Measurements from ENCODE around the gene FZD1. TPM values are rescaled to one million over a fixed set of nuclear protein-coding genes. Genes with fewer than 3 reads are reported as not detected.

FZD1 gene
- total RNA-seq, 8 experiments from 2014 or later, result 2.1 to 10.9 (median 3.3) TPM

DNA sequence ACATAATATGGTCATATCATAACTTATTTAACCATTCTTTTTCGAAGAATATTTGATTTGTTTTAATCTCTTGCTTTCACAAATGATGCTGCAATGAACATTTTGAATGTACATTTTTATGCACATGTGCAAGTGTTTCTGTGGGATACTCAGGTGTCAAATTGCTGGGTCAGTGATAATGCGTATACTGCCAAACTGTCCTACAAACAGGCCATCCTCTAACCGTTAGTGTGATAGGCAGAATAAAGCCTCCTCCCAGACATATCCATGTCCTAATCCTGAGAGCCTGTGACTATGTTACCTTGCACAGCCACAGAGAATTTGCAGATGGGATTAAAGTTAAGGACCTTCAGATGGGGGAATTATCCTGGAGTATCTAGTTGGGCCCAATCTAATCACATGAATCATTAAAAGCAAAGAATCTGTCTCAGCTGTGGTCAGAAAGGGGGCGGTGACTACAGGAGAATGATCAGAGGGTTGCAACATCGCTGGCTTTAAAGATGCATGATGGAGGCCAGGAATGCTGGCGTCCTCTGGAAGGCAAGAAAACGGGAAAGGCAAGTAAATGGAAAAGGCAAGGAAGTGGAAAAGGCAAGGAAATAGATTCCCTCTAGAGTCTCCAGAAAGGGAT lies 46.7 kb downstream of the FZD1 start:
- H3K4me1 ChIP-seq (replicated peaks in 1 of 2), result no peaks in the 10 kb centered on the region
- 36 to 100% (median 82%) methylated on average over 1 to 7 of the region's 7 CpGs for WGBS, 10 experiments
- in situ Hi-C loops (cut with MboI; ENCODE audit: low pct_unique_long_range_greater_than_20kb in 2 of 9, low sequenced_read_pairs in 9 of 9, unreplicated experiment in 9 of 9), result no loop called here
- ATAC-seq (replicated peaks in 6 of 8), result peak in 3 of 8 experiments; percentile 51 to 74 (median 52)
- no peak overlapping the region for H3K4me3 ChIP-seq
- H3K27ac ChIP-seq, result no peak overlapping the region

DNA sequence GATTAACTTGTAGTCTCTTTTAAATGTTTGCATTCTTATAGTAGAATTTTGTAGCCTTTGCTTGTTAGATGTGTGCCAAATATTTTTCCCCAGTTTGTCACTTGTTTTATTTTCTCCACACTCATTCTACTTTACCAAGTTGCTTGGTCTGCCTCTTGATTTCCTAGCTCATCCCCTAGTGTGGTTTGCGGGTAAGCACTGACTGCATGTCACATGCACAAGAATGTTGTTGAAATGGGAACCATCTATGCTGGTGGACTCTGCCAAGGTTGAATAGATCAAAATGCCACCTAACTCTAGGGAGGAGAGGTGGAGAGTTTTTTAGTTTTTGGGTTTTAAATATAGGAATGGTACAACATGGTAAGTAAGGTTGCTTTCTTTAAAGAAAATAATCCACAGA lies 47.6 kb downstream of the FZD1 start:
- Histone ChIP-seq H3K4me1 (replicated peaks in 1 of 2) (no peaks in the 10 kb centered on the region), H3K4me3 (no peak overlapping the region), H3K27ac (no peak overlapping the region)
- in situ Hi-C loops (cut with MboI; ENCODE audit: low pct_unique_long_range_greater_than_20kb in 2 of 9, low sequenced_read_pairs in 9 of 9, unreplicated experiment in 9 of 9), result no loop called here
- no peak for ATAC-seq (replicated peaks in 6 of 8)
- 80 to 100% (median 100%) methylated on average over 1 of the region's 1 CpG; no CpG with 5 or more reads in 3 of the 10 experiments for WGBS, 10 experiments

DNA sequence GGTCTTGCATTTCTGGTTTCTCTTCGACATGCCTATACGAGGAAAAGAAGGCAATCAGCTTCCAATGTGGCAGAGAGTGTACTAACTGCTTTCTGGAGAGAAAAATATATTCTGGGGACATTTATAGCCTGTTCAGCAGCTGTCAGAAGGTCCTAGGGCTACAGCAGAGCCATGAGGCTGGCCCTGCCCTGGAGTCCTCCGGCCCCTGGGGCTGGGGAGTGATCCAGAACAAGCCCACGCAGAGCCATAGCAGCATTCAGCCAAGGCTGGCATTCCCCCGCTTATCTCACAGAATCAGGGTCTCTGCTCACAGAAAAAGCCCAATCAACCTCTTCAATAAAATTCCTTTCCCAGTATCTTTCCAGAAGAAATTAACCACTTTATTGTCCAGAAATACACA lies 48.9 kb downstream of the FZD1 start:
- Histone ChIP-seq H3K4me3 (no peak overlapping the region), H3K4me1 (replicated peaks in 1 of 2) (no peaks in the 10 kb centered on the region), H3K27ac (no peak overlapping the region)
- WGBS, 10 experiments, result 58 to 100% (median 92%) methylated on average over 1 to 5 of the region's 5 CpGs; no CpG with 5 or more reads in 2 of the 10 experiments
- in situ Hi-C loops (cut with MboI; ENCODE audit: low pct_unique_long_range_greater_than_20kb in 2 of 9, low sequenced_read_pairs in 9 of 9, unreplicated experiment in 9 of 9), result no loop called here
- ATAC-seq (replicated peaks in 6 of 8), result no peak

DNA sequence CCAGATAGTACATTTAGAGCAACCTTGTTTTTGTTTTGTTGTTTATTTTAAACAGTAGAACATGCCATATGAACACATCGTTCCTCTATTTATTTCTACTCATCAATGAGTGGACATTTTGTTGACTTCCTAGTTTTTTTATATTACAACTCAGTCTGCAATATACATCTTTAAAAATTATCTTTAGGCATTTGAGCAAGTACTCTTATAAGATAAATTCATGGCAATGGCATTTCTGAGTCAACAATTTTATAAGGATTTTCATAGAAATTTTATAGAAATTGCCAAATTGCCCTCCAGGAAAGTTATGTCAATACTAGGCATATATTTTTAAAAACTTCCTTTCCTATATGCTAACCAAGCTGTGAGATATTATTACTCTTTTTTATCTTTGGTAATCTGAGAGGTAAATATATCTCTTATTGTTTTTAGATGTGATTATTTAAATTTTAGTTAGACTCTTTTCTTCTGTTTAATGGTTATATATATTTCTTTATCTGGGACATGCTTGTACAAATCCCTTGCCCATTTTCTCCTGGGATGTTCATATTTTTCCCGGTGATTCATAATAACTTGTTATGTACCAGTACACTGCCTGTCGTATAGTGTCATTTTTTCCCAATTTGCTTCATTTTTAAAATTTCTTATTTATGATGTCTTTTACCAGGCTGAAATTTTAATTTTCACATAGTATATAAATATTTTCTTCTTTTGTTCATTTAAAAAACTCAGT lies 50.5 kb downstream of the FZD1 start:
- in situ Hi-C loops (cut with MboI; ENCODE audit: low pct_unique_long_range_greater_than_20kb in 2 of 9, low sequenced_read_pairs in 9 of 9, unreplicated experiment in 9 of 9), result no loop called here
- 66 to 100% (median 91%) methylated on average over 1 to 3 of the region's 3 CpGs for WGBS, 10 experiments
- Histone ChIP-seq H3K4me3 (no peak overlapping the region), H3K27ac (no peak overlapping the region), H3K4me1 (replicated peaks in 1 of 2) (no peaks in the 10 kb centered on the region)
- no peak for ATAC-seq (replicated peaks in 6 of 8)

DNA sequence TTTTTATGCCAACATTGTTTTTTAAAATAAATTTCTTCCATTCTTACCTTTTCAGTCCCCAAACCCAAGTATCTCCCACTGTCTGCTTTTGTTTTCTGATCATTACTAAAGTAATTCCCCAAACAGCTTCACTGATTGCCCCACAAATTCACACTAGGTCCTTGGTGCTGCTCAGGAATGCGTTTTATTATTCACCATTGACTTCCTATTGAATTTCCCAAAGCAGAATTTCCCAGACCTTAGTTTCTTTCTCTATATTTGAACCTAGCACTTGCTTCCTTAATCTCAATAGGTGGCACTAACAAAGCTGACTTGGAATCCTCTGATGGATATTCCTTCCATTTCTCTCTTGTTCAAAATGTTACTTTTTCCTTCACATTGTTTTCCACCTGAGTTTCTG lies 52.2 kb downstream of the FZD1 start:
- Histone ChIP-seq H3K4me1 (replicated peaks in 1 of 2) (no peaks in the 10 kb centered on the region), H3K27ac (no peak overlapping the region), H3K4me3 (no peak overlapping the region)
- ATAC-seq (replicated peaks in 6 of 8), result no peak
- in situ Hi-C loops (cut with MboI; ENCODE audit: low pct_unique_long_range_greater_than_20kb in 2 of 9, low sequenced_read_pairs in 9 of 9, unreplicated experiment in 9 of 9), result no loop called here
- WGBS, 10 experiments, result 17 to 100% (median 82%) methylated on average over 1 of the region's 1 CpG; no CpG with 5 or more reads in 2 of the 10 experiments

DNA sequence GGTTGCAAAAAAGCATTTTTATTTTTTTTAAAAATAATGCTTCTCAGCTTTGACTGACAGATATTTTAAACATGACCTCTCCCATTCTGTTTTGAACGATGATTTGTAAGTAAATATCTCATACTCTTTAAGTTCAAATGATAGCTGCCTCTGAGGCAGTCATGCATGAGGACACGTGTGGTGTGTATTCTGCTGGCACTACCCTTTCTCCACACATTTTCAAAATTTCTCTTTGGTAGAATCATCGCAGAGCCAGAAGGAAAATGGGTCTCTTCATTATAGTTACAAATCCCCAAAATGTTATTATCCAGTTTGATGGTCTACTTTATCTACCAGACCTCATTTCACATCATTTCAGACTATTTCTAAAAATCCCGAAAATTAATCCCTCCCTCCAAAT lies 55.1 kb downstream of the FZD1 start:
- ATAC-seq (replicated peaks in 6 of 8), result no peak
- 32 to 100% (median 83%) methylated on average over 1 to 4 of the region's 4 CpGs for WGBS, 10 experiments

DNA sequence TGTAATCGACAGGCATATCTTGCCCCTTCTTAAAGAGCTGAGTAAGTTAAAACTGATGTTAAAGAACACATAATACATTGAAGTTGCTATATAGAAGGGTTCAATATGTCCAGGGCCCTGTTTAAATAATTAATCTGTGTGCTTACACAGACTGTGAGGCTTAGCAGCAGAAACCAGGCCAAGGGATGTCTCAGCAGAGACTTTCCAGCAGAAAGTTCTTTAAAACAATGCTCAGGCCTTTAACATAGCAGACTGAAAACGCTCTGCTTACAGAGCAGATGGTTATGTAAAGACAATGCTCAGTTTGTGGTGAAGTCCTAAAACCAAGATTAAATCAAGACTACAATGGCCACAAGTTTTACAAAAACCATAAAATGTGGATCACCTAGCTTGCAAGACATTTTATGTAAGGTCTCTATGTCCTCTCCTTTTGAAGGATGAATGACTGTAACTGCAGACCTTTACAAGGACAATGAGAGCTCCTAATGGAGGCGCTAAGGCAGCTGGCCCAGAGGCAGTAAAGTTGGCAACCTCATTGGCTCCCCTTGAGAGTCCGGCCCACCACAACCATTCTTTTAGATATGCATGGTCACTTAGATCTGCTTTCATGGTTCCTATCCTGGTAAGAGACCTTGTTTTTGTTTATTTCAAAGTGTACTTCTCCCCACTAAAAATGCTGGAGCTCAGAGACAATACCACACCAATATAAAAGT lies 56.3 kb downstream of the FZD1 start:
- Histone ChIP-seq H3K4me1 (replicated peaks in 1 of 2) (no peaks in the 10 kb centered on the region), H3K4me3 (no peak overlapping the region), H3K27ac (no peak overlapping the region)
- no peak for ATAC-seq (replicated peaks in 6 of 8)
- in situ Hi-C loops (cut with MboI; ENCODE audit: low pct_unique_long_range_greater_than_20kb in 2 of 9, low sequenced_read_pairs in 9 of 9, unreplicated experiment in 9 of 9), result no loop called here
- WGBS, 10 experiments, result 33 to 100% (median 90%) methylated on average over 1 to 4 of the region's 4 CpGs

More for the DNA sequence above, 55.1 kb downstream of the FZD1 start:
- Histone ChIP-seq H3K4me1 (replicated peaks in 1 of 2) (no peaks in the 10 kb centered on the region), H3K4me3 (no peak overlapping the region), H3K27ac (no peak overlapping the region)
- in situ Hi-C loops (cut with MboI; ENCODE audit: low pct_unique_long_range_greater_than_20kb in 2 of 9, low sequenced_read_pairs in 9 of 9, unreplicated experiment in 9 of 9), result no loop called here

Measured in motor neuron (in vitro differentiated cells).